MV-4-11 (cell line): ENCODE data around the gene LSM14B.
A peak's percentile ranks its signal among the peaks of the same experiment; 100 is the strongest.

Experiments used
- DNase-seq: peaks from one replicate; lab custom pipeline; 2025; lab: John Stamatoyannopoulos, UW

The LSM14B gene

DNA sequence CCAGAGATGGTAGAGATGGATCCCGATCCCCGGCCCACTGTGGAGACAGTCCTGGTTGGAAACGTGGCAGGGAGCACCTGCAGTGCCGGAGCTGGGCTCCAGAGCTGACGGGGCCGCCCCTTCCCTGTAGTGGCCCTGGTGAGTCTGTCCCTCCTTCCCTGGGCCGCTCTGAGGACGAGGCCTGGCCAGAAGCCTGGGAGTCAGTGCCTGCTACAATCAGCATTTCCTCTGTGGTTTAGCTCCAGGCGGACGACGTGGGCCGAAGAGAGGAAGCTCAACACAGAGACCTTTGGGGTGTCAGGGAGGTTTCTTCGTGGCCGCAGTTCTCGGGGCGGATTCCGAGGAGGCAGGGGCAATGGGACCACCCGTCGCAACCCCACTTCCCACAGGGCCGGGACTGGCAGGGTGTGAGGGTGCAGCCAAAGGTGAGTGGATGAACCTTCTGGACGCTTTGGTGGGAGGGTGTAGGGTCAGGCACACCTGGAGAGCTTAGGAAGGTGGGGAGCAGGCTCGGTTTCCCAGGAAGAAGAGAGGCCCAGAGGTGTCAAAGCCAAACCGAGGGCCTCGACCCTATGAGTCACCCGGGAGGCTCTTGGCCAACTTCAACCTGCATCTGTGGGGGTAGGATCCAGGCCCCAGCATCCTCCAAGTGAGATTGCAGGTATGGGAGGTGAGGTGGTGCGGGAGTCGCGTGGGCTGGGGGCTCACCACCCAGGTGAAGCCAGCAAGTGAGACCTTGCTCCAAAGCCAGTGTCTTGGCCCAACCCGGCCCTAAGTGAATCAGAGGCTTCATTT is 11.0 kb downstream of the LSM14B start:
- peak; percentile 22 for DNase-seq

DNA sequence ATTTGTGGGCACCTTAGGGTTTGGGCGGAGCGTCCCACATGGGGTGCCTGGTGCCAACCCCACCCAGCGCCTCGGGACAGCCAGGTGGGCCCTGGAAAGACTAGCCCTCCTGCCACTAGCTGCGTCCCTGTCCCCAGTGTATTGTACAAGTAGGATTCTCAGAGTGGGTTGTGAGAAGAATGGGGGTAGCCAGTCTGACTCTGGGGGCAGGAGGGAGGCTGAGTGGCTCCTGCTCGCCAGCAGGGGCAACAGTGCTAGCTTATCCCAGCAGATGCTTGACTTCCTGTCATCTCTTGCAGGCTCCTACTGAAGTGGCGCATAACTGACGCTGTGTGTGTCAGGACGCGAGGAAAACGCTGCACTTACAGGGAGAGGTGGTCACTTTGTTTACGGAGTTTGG is 11.6 kb downstream of the LSM14B start:
- DNase-seq: no peak

DNA sequence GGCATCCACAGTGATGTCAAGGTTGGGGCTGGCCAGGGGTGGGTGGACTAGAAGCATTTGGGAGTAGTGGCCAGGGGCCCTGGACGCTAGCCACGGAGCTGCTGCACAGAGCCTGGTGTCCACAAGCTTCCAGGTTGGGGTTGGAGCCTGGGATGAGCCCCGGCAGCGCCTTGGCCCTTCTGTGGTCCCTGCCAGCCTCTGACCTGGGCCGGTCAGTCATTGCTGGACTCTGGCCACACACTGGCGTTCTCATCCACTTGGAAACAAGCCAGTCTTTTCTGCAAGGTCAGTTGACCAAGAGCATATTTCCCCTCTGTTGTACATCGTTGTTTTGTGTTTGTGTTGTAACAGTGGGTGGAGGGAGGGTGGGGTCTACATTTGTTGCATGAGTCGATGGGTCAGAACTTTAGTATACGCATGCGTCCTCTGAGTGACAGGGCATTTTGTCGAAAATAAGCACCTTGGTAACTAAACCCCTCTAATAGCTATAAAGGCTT is 12.5 kb downstream of the LSM14B start:
- DNase-seq: no peak

DNA sequence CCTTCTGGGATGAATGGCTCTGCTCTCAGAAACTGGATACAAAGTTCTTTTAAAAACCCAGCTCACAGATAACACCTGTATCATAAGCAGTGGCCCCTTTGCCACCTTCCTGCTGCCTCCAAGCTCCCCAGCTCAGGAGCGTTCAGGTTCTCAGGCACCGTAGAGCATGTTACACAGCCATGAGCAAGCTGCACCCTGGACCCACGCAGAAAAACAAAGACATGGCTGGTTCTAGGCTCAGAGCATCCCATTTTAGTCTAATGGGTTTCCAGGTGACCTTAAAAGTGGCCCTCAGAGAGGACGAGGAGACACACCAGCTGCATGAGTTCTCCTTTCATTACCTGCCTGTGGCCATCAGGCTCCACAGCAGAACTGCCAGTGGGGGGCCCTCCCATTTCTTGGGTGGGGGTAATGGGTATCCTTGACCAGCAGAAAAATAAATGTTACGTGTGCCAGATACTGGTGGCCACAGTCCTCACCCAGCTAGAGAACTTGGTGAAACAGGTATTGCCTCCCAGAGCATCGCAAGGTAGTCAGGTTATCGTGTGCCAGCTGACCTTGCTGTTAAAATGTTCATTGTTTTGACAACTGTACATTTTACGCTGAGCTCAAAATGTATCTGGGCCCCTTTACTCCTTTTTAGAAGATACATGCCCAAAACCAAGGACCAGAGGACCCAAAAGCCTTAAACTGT is 13.4 kb downstream of the LSM14B start:
- DNase-seq: no peak

DNA sequence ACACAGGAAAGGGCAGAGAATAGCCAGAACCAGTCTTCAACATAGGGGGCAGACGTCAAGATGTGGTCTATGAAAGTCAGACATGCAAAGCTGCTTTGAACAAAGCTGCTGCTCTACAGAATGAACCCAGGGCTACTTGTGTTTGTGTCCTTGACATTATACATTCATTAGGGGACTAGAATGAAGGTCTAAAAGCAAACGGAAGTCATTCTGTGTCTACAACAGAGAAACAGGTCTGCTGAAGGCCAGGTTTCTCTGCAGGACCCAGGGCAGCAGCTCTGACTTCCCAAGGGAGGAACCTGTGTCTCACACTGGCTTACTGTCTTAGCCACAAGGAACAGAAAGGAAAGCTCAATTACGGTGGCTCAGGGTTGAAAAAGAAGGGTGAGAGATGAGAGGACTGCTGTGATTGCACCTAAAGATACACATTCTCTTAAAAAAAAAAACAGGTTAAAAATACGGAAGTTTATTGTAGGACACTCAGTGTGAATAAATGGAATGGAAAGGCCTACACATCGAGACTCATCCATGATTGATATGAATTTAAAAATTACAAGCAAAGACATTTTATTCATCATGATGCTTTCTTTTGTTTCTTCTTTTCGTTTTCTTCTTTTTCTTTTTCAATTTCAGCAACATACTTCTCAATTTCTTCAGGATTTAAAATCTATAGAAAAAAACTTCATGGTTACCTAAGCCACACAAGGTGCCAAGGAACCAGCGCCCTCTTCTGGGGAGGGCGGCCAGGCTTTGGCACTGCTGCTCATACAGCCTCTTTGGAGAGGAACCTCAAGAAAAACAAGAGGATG is 14.2 kb downstream of the LSM14B start:
- peak; percentile 71 for DNase-seq

DNA sequence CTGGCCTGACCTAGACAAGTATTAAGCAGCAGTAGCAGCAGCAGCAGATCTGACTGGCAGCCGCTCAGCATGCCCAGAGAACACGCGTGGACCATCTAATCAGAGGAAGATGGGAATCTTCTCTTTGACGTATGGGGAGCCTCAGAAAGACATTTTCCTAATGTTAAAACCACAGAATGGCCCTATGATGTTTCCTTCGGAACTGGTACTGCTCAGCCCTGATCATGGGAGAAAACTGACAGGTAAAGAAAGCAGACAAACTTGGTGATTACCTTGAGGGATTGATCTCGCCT is 14.8 kb downstream of the LSM14B start:
- no peak for DNase-seq

DNA sequence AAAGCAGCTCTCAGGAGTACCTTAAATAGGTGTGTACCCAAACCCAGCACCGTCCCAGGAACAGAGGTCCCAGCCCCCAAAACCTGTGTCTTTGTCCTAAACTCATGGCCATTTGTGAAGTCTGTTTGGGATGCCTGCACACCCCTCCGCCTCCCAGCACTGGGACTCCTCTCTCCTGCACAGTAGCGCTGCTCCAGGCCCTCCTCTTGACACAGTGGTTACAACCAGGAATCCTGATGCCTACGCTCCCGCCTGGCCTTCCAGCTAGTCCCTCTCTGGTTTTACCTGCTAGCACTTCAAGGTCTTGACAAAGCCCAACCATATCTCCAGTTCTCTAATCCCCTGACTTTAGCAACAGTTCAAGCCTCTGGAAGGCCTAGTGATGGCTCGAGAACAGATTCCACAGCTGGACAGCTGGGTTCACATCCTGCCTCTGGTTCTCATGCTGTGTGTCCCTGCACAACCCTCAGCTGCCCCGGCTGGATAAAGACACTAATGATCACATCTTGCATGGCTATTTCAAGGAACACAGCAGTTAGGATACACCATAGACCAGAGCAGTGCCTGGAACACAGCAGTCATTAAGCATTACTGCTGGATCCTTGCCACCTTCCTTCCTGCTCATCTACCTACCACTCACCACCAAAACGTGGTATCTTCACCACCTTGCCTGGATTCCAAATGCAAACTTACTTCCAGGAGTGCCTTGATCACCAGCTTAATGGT is 15.4 kb downstream of the LSM14B start:
- no peak for DNase-seq

DNA sequence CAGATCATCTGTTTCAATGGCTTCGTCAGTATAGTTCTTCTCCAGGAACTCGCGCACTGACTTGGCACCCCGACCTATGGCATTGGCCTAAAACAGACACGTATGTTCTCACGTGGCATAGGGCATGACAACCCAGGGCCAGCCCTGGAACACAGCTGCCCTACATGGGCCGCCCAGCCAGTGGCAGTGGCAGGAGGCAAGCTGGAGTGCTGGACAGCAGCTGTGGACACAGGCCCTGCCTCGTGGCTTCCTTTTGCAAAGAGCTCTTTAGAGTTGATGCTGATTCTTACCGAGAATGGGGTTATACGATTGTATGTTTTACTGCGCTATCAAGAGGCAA is 15.9 kb downstream of the LSM14B start:
- DNase-seq: no peak

DNA sequence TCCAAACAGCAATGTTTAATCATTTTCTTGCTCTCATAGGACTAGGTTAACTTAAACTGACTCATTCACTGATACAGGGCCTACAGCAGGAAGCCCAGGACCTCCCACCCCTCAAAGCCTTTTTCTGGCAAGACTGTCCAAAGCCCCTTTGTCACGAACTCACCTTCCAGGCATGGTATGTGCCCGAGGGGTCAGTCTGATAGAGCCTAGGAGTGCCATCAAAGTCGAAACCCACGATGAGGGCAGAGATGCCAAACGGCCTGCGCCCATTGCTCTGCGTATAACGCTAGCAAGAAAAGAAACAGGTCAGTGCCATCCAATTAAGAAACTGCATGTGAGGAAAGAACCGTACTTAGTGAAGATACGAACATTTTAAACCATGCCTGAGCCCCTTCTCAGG is 16.6 kb downstream of the LSM14B start:
- no peak for DNase-seq

DNA sequence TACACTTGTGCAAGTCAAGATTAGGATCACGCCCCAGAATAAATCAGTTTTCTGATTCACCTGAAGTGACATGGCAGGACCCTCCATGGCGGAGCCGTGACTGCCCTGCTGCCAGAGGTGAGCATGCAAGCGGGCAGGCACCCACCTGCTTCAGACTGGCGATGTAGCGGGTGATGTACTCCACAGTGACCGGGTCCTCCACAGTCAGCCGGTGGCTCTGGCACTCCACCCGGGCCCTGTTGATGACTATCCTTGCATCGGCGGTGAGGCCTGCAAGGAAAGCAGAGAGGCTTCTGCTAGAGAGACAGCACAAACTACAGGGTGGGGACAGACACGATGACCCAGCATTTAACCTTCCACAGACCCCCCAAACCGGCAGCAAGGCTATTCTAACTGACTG is 17.4 kb downstream of the LSM14B start:
- DNase-seq: no peak

DNA sequence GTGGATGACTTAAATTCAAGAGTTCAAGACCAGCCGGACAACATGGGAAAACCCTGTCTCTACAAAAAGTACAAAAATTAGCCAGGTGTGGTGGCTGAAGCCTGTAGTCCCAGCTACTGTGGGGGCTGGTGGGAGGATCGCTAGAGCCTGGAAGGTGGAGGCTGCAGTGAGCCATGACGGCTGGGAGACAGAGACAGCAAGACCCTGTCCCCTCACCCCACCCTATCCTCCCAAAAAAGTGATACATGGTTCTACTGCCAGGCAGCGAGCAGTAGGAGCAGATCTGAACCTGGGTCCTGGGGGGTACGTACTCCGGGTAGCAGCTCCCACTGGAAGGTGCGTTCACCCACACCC is 18.7 kb downstream of the LSM14B start:
- no peak for DNase-seq

DNA sequence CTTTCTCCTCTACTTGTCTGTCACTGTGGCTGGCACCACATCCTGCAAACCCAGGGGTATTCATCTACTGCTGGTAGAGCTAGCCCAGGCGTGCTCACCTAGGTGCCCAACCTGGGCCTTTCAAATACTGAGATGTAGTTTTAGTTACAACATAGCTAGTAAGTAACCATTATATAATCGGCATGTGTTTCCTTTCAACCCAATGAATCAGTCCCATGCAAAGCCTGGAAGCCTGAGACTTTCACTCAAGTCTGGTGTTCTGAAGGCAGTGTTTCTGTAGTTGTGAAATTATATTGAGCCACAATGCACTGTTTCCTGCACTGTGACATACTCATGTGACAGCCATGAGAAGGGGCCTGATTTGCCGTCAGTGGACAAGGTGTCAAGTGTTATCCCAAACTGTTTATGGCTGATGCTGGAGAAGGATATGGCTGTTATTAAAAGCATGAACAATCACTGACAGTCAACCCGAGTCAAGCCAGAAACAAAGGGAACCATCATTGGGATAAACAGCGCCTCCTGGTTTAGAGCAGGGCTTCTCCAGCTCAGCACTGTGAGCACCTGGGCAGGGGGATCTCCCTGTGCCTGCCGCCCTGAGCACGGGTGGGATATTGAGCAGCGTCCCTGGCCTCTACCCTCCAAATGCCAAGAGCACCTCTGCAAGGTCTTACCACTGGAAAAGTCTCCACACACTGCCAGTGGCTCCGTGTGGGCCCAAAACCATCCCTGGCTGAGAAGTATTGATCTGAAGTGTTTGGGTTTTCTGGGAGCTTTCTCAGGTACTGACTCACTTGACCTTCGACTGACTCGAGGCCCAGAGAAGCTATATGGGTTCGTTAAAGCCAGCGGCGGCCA is 19.3 kb downstream of the LSM14B start:
- peak; percentile 55 for DNase-seq

DNA sequence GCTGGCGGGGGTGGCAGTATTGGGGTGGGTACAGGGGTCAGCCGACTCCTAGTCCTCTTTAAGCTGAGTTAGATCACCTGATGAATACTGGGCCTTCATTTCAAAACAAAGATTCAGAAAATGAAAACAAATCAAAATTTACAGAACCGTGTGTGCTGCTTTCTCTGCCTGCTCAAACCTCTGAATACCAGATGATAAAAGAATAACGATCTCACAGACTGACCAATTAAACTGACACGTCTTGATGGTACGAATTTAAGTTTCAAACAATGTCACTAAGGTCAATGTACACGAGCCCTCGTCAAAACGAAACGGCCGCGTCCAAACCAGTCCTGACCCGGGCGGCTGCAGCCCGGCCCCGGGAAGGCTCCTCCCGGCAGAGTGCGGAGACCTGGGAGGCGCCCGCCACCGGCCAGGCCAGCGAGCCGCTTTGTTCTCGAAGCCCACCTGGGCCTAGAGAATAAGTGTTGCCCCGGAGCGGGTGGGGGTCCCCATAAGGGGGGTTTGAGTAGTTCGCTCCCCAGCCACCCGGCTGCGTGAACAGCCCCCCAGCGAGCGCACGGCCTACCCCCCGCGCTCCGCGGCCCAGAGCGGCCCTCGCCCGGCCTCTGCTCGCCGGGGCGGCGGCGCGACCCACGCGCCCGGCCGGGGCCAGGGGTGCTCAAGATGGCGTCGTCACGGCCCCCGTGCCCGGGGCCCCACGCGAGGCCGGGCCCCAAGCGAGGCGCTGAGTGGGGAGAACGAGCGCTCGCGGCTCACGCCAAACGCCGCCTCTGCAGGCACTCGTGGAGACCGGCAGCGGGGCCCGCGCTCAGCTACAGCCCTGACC is 20.2 kb downstream of the LSM14B start:
- no peak for DNase-seq

DNA sequence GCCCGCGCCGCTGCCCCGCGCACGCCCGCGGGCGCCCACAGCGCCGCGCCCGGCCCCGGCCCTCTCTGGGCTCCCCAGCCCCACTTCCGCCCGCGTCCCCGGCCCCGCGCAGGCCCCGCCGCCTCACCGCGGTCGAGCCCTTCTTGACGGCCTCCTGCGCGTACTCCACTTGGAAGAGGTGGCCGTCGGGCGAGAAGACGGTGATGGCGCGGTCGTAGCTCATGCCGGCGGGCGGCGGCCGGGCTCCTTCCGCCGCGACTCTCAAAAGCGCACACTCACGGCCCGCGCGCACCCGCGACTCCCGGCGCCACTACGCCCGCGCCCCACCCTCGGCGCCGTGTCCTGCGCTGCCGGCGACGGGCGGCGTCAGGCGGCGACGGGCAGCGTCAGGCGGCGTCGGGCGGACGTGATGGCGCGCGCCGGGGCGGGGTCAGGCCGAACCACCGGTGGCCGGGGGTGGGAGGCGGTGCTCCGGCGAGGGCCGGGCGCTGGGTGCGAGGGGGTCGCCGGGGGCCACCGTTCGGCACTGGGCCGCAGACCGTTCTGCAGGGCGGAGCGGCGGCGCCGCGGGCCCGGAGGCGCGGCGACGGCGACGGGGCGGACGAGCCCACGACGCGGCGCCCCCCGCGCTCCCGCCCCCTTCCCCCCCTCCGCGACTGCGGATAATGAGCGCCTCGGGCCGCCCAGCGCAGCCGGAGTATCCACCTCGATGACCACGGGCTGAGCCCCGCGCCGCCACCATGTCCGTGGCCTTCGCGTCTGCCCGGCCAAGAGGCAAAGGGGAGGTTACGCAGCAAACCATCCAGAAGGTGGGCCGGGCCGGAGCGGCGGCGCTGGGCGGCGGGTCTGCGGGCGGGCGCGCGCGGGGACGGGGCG is 21.0 kb downstream of the LSM14B start, which contains the start of the genes PSMA7 and SS18L1:
PSMA7 (minus strand) TSS at position 314 of the 876 bp plus-strand sequence; CDS start at position 223, 91 bp downstream.
SS18L1 (plus strand) TSS at position 689 of the 876 bp plus-strand sequence; CDS start at position 741, 52 bp downstream.
- DNase-seq: peak; percentile 71

DNA sequence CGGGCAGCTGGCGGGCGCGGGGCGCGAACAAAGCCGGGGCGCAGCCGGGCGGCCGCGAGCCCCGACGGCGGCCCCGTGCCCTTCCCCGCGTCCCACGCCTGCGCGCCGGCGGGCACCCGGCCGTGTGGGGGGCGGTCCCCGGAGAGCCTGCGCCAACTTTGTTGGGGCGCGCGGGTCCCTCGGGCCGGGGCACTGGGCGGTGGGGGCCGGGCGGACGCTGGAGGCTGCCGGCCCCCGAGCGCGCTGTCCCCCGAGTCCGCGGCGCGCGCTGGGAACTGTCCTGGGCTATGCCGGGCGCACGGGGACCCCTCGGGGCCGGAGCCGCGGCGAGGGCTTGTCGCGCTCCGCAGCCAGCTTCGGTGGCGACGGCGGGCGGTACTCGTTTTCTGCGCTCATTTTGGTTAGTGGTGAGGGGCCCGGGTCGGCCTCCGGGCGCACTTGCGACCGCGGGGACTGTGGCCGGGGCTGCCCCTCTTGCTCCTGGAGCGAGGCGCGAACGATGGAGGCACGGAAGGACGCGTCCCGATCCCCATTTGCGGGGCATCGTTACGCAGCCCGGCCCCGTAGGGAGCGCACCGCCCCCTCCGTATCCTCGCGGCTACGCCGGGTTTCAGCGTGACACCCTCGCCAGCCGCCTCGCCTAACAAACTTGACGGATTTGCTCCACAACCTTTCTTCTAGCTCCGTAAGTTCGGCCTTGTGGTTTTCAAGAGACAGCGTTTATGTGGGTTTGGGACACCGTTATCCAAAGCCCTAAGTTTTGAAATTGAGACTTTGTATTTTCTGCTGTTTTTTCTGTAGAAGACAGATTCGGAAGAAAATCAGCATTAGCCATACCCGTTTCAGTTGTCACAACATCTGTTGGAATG is 21.9 kb downstream of the LSM14B start:
- DNase-seq: peak; percentile 52

DNA sequence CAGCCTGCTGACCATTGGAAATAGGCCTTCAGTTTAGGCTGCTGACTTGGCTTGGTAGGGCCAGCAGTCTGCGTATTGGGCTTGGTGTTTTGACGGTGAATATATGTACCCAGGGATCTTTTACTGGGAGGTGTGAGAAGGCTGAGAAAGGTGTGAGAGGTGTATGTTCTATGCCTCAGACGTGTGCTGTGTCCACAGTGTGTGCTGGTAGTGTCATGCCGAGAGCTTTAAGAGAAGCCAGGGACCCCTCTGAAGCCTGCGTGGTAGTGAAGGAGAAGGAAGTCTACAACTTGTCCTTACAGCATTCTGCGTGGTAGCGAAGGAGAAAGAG is 23.4 kb downstream of the LSM14B start:
- DNase-seq: no peak

DNA sequence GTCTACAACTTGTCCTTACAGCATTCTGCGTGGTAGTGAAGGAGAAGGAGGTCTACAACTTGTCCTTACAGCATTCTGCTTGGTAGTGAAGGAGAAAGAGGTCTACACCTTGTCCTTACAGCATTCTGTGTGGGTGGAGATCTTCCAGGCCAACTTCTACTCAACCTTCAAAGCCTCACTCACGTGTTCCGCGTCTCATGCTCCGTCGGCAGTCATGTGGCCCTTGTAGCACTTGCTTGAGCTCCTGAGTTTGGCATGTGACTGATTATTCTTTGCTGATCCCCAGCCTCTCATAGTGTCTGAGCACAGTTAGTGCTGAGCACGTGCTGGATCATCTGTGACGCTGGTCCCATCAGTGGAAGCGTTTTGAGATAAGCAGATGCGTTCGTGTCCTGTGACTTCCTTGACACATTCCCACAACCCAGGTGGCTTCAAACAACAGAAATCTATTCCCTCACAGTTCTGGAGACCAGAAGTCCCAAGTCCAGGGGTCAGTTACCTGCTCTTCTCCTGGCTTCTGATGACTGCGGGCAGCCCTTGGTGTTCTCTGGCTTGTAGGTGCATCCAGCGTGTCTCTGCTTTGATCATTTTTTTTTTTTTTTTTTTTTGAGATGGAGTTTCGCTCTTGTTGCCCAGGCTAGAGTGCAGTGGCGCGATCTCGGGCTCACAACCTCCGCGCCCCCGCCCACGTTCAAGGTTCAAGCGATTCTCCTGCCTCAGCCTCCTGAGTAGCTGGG is 23.9 kb downstream of the LSM14B start:
- DNase-seq: no peak

DNA sequence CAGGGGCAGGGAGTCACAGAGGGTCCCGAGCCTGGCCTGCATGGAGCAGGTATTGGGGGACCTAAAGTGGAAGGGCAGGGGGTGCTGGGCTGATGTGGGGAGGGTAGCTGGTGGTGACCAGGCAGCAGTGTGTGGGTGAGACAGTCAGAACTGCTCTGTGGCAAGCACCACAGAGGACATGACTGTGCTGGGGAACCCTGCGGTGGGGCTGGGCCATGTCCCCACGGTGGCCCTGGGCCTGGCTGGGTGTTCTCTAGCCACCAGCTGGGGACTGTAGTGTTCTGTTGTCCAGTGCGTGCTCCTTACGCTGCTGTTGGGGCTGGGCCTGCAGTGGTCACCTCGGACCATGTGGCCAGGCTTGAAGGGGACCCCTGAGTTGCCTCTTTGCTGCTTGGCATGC is 24.9 kb downstream of the LSM14B start:
- DNase-seq: no peak
